HG03045 (cell line): Measurements from ENCODE around the gene CREB3.
A peak's percentile ranks its signal among the peaks of the same experiment; 100 is the strongest.

Experiments used
- ATAC-seq: cut with Tn5 transposase; IDR thresholded peaks from one replicate; pipeline ENCODE4 v1.9.1; 2021; ENCODE audit warnings: mild to moderate bottlenecking, moderate library complexity; ENCODE audit not compliant: unreplicated experiment

The CREB3 gene

GRCh38 chr9:35732185-35732799 lies at the start of gene CREB3, which contains the start of gene TLN1:
CREB3 (plus strand) TSS chr9:35732666; CDS start chr9:35732773, 107 bp downstream.
TLN1 (minus strand) TSS chr9:35732195; CDS start chr9:35725694, 6,501 bp downstream.
- peak; percentile 84 for ATAC-seq

- no peak for ATAC-seq
Observed at GRCh38 chr9:35683323-35683722, 49.1 kb upstream of the CREB3 start.

- no peak for ATAC-seq
Observed at GRCh38 chr9:35684921-35685320, 47.5 kb upstream of the CREB3 start.

GRCh38 chr9:35685506-35685905 lies 47.0 kb upstream of the CREB3 start:
- ATAC-seq, result no peak

- ATAC-seq, result no peak
Observed at GRCh38 chr9:35686222-35687203, 46.0 kb upstream of the CREB3 start.

- ATAC-seq, result no peak
Observed at GRCh38 chr9:35687306-35687705, 45.2 kb upstream of the CREB3 start.

GRCh38 chr9:35687972-35688557 lies 44.4 kb upstream of the CREB3 start:
- ATAC-seq, result no peak

GRCh38 chr9:35688558-35689541 lies 43.6 kb upstream of the CREB3 start:
- no peak for ATAC-seq

- ATAC-seq, result no peak
Observed at GRCh38 chr9:35689542-35690293, 42.7 kb upstream of the CREB3 start, which contains the start of gene TPM2. TPM2 (minus strand) TSS chr9:35689925; CDS start chr9:35689817, 108 bp downstream.

GRCh38 chr9:35690294-35690613 lies 42.2 kb upstream of the CREB3 start:
- ATAC-seq, result no peak

GRCh38 chr9:35690614-35691333 lies 41.7 kb upstream of the CREB3 start:
- no peak for ATAC-seq

GRCh38 chr9:35691334-35691650 lies 41.2 kb upstream of the CREB3 start:
- ATAC-seq, result no peak

- ATAC-seq, result no peak
Observed at GRCh38 chr9:35691757-35692301, 40.6 kb upstream of the CREB3 start.

- no peak for ATAC-seq
Observed at GRCh38 chr9:35695943-35696401, 36.5 kb upstream of the CREB3 start.

GRCh38 chr9:35696520-35697215 lies 35.8 kb upstream of the CREB3 start:
- ATAC-seq, result peak; percentile 82

GRCh38 chr9:35697486-35697885 lies 35.0 kb upstream of the CREB3 start:
- no peak for ATAC-seq

- ATAC-seq, result no peak
Observed at GRCh38 chr9:35698231-35698630, 34.2 kb upstream of the CREB3 start.

- no peak for ATAC-seq
Observed at GRCh38 chr9:35700031-35700430, 32.4 kb upstream of the CREB3 start.
